Activated naive CD8-positive, alpha-beta T cell (primary cell): ENCODE measurements around the gene ATG9B.
A peak's percentile ranks its signal among the peaks of the same experiment; 100 is the strongest.
"Not testable (repeated sequence)": the region's sequence is repeated elsewhere in the genome, so short reads cannot be mapped to it uniquely, and the experiment has no call there.

ENCODE experiments used
- H3K27ac Mint-ChIP-seq: one replicate; pipeline ENCODE4 v1.8.0; 2021; ENCODE audit warnings: mixed read lengths
- H3K27me3 Mint-ChIP-seq: one replicate; pipeline ENCODE4 v1.8.0; 2021; ENCODE audit warnings: mixed read lengths
- H3K36me3 Mint-ChIP-seq: one replicate; pipeline ENCODE4 v1.8.0; 2021; ENCODE audit warnings: mixed read lengths
- H3K4me1 Mint-ChIP-seq: one replicate; pipeline ENCODE4 v1.8.0; 2021; ENCODE audit warnings: low read depth, mixed read lengths
- H3K4me3 Mint-ChIP-seq: one replicate; pipeline ENCODE4 v1.8.0; 2021; ENCODE audit warnings: mild to moderate bottlenecking, mixed read lengths
- H3K9me3 Mint-ChIP-seq: one replicate; pipeline ENCODE4 v1.8.0; 2021; ENCODE audit warnings: low read depth, mixed read lengths

The ATG9B gene

GRCh38 chr7:151033864-151034249, 9.6 kb upstream of the ATG9B start:
- H3K27ac Mint-ChIP-seq: no peak overlapping the region
- no peak overlapping the region for H3K4me3 Mint-ChIP-seq
- no peaks in the 10 kb centered on the region for H3K9me3 Mint-ChIP-seq
- H3K36me3 Mint-ChIP-seq: no peaks in the 10 kb centered on the region
- H3K27me3 Mint-ChIP-seq: no peaks in the 10 kb centered on the region
- H3K4me1 Mint-ChIP-seq: peaks cover 12% of the 10 kb centered on the region

- no peak overlapping the region for H3K27ac Mint-ChIP-seq
- no peaks in the 10 kb centered on the region for H3K9me3 Mint-ChIP-seq
- H3K27me3 Mint-ChIP-seq: no peaks in the 10 kb centered on the region
- no peaks in the 10 kb centered on the region for H3K36me3 Mint-ChIP-seq
- H3K4me1 Mint-ChIP-seq: peaks cover 12% of the 10 kb centered on the region
- no peak overlapping the region for H3K4me3 Mint-ChIP-seq
Observed at GRCh38 chr7:151032936-151033863, 8.9 kb upstream of the ATG9B start.

GRCh38 chr7:151031011-151031410, 6.7 kb upstream of the ATG9B start:
- Mint-ChIP-seq H3K4me3 (no peak overlapping the region), H3K4me1 (peaks cover 23% of the 10 kb centered on the region), H3K27ac (no peak overlapping the region), H3K36me3 (no peaks in the 10 kb centered on the region), H3K27me3 (no peaks in the 10 kb centered on the region), H3K9me3 (no peaks in the 10 kb centered on the region)

- Mint-ChIP-seq H3K27me3 (no peaks in the 10 kb centered on the region), H3K36me3 (no peaks in the 10 kb centered on the region), H3K4me1 (peaks cover 23% of the 10 kb centered on the region), H3K4me3 (peak overlapping the region; percentile 95), H3K9me3 (no peaks in the 10 kb centered on the region), H3K27ac (peak overlapping the region; percentile 96)
Observed at GRCh38 chr7:151028948-151029501, 4.7 kb upstream of the ATG9B start.

- no peaks in the 10 kb centered on the region for H3K36me3 Mint-ChIP-seq
Observed at GRCh38 chr7:151028131-151028947, 4.0 kb upstream of the ATG9B start, which contains the start of gene ABCB8. Gene ABCB8 (plus strand): TSS chr7:151028450. CDS start chr7:151028516, 66 bp downstream.

GRCh38 chr7:151027728-151028130, 3.4 kb upstream of the ATG9B start:
- Mint-ChIP-seq H3K4me3 (peak overlapping the region; percentile 95), H3K27ac (peak overlapping the region; percentile 96), H3K4me1 (peaks cover 23% of the 10 kb centered on the region)
- not testable (repeated sequence) for H3K36me3 Mint-ChIP-seq, H3K27me3 Mint-ChIP-seq, H3K9me3 Mint-ChIP-seq

More at GRCh38 chr7:151028131-151028947, 4.0 kb upstream of the ATG9B start, which contains the start of gene ABCB8:
- Mint-ChIP-seq H3K9me3 (no peaks in the 10 kb centered on the region), H3K4me1 (peaks cover 23% of the 10 kb centered on the region), H3K27ac (peak within 1 kb of the TSS; percentile 96), H3K27me3 (no peaks in the 10 kb centered on the region), H3K4me3 (peak within 1 kb of the TSS; percentile 95)

GRCh38 chr7:151026771-151027727, 2.8 kb upstream of the ATG9B start:
- H3K9me3 Mint-ChIP-seq, H3K36me3 Mint-ChIP-seq, H3K27me3 Mint-ChIP-seq: not testable (repeated sequence)
- Mint-ChIP-seq H3K27ac (peak overlapping the region; percentile 96), H3K4me3 (peak overlapping the region; percentile 95), H3K4me1 (peaks cover 23% of the 10 kb centered on the region)

- Mint-ChIP-seq H3K36me3 (no peaks in the 10 kb centered on the region), H3K4me1 (peaks cover 22% of the 10 kb centered on the region), H3K27ac (no peak overlapping the region), H3K9me3 (no peaks in the 10 kb centered on the region), H3K4me3 (peak overlapping the region; percentile 4), H3K27me3 (peaks cover 2% of the 10 kb centered on the region)
Observed at GRCh38 chr7:151025924-151026671, 1.8 kb upstream of the ATG9B start.

- H3K36me3 Mint-ChIP-seq: no peaks in the 10 kb centered on the region
- no peak overlapping the region for H3K4me3 Mint-ChIP-seq
- H3K9me3 Mint-ChIP-seq: no peaks in the 10 kb centered on the region
- no peak overlapping the region for H3K27ac Mint-ChIP-seq
- peaks cover 18% of the 10 kb centered on the region for H3K4me1 Mint-ChIP-seq
- peaks cover 2% of the 10 kb centered on the region for H3K27me3 Mint-ChIP-seq
Observed at GRCh38 chr7:151023232-151023631, 1.1 kb downstream of the ATG9B start.

GRCh38 chr7:151020231-151020630, 4.1 kb downstream of the ATG9B start:
- Mint-ChIP-seq H3K4me3 (peak overlapping the region; percentile 13), H3K9me3 (no peaks in the 10 kb centered on the region), H3K27ac (no peak overlapping the region)

GRCh38 chr7:151019130-151019447, 5.2 kb downstream of the ATG9B start:
- Mint-ChIP-seq H3K4me1 (peaks cover 45% of the 10 kb centered on the region), H3K4me3 (peak overlapping the region; percentile 69), H3K36me3 (no peaks in the 10 kb centered on the region), H3K27ac (peak overlapping the region; percentile 81), H3K9me3 (no peaks in the 10 kb centered on the region), H3K27me3 (peaks cover 2% of the 10 kb centered on the region)

More at GRCh38 chr7:151020231-151020630, 4.1 kb downstream of the ATG9B start:
- Mint-ChIP-seq H3K27me3 (peaks cover 2% of the 10 kb centered on the region), H3K4me1 (peaks cover 33% of the 10 kb centered on the region), H3K36me3 (no peaks in the 10 kb centered on the region)

GRCh38 chr7:151018421-151019129, 5.7 kb downstream of the ATG9B start:
- Mint-ChIP-seq H3K9me3 (no peaks in the 10 kb centered on the region), H3K36me3 (no peaks in the 10 kb centered on the region), H3K4me3 (peak overlapping the region; percentile 83), H3K4me1 (peaks cover 45% of the 10 kb centered on the region), H3K27ac (peak overlapping the region; percentile 82), H3K27me3 (peaks cover 2% of the 10 kb centered on the region)

- H3K4me1 Mint-ChIP-seq: peaks cover 45% of the 10 kb centered on the region
- peaks cover 2% of the 10 kb centered on the region for H3K27me3 Mint-ChIP-seq
- H3K9me3 Mint-ChIP-seq: no peaks in the 10 kb centered on the region
- no peaks in the 10 kb centered on the region for H3K36me3 Mint-ChIP-seq
- peak overlapping the region; percentile 82 for H3K27ac Mint-ChIP-seq
- peak overlapping the region; percentile 83 for H3K4me3 Mint-ChIP-seq
Observed at GRCh38 chr7:151017953-151018420, 6.3 kb downstream of the ATG9B start.
